Omental fat pad (tissue), 4 donors: ENCODE data around the gene SRGAP1. TPM values are rescaled to one million over a fixed set of nuclear protein-coding genes. Genes with fewer than 3 reads are reported as not detected.

ENCODE experiments used
- ATAC-seq: fragments of 150-250 bp; one replicate; pipeline ENCODE4 v1.9.1; 2016; ENCODE audit warnings: mild to moderate bottlenecking, moderate library complexity; ENCODE audit not compliant: low FRiP score
- DNase-seq: peaks from one replicate; pipeline ENCODE4 v3.0.0-alpha.2; 2019; ENCODE audit warnings: low spot score
- CTCF ChIP-seq, 3 donors: fragments of 450-650 bp; IDR thresholded peaks; one replicate each; pipeline ENCODE4 v1.5.1; 2016 to 2017; ENCODE audit warnings: antibody characterized with exemption in 3 of 3, mild to moderate bottlenecking in 3 of 3, moderate library complexity in 2 of 3
- total RNA-seq, 4 donors: library from RNA; depleted of rRNA; stranded (reverse); fragments of >200 nt; gene quantifications; one replicate each; pipeline ENCODE4 v1.1.0, GENCODE V29; 2016

Gene SRGAP1
- total RNA-seq, 4 donors from 2014 or later: 10.6 to 69.1 (median 12.9) TPM

GRCh38 chr12:64054079-64054520 is 209.6 kb downstream of the SRGAP1 start:
- no peak for TF ChIP-seq CTCF (IDR thresholded peaks at IDR 0.05)
- no peak for DNase-seq
- no peak for ATAC-seq

GRCh38 chr12:64056741-64057140 is 212.2 kb downstream of the SRGAP1 start:
- no peak for DNase-seq
- no peak for TF ChIP-seq CTCF (IDR thresholded peaks at IDR 0.05)
- ATAC-seq: no peak

- no peak for DNase-seq
- no peak for TF ChIP-seq CTCF (IDR thresholded peaks at IDR 0.05)
- ATAC-seq: no peak
Observed at GRCh38 chr12:64057706-64058105, 213.2 kb downstream of the SRGAP1 start.

- DNase-seq: no peak
- ATAC-seq: no peak
- no peak for TF ChIP-seq CTCF (IDR thresholded peaks at IDR 0.05)
Observed at GRCh38 chr12:64058541-64059265, 214.2 kb downstream of the SRGAP1 start.

- ATAC-seq: no peak
Observed at GRCh38 chr12:64059685-64060084, 215.2 kb downstream of the SRGAP1 start.

GRCh38 chr12:64061868-64062375 is 217.4 kb downstream of the SRGAP1 start:
- ATAC-seq (no peak), DNase-seq (no peak)
- TF ChIP-seq CTCF (IDR thresholded peaks at IDR 0.05): no peak

More at GRCh38 chr12:64059685-64060084, 215.2 kb downstream of the SRGAP1 start:
- TF ChIP-seq CTCF (IDR thresholded peaks at IDR 0.05): no peak
- DNase-seq: no peak

GRCh38 chr12:64063121-64063520 is 218.6 kb downstream of the SRGAP1 start:
- no peak for ATAC-seq

More at GRCh38 chr12:64063121-64063520, 218.6 kb downstream of the SRGAP1 start:
- TF ChIP-seq CTCF (IDR thresholded peaks at IDR 0.05): no peak
- no peak for DNase-seq
